T-helper 1 cell (primary cell): ENCODE results near the gene TLE4.
A peak's percentile ranks its signal among the peaks of the same experiment; 100 is the strongest.

Experiments used
- DNase-seq, 5 donors: peaks; one replicate each; pipeline ENCODE4 v3.0.0-alpha.2; 2012 to 2020

The TLE4 gene

GRCh38 chr9:79693750-79694149 is 122.0 kb downstream of the TLE4 start:
- DNase-seq: no peak

- DNase-seq: no peak
These were observed 122.4 kb downstream of the TLE4 start for GRCh38 chr9:79694208-79694607.

GRCh38 chr9:79694676-79695400 is 123.1 kb downstream of the TLE4 start:
- no peak for DNase-seq

GRCh38 chr9:79695531-79696175 is 123.9 kb downstream of the TLE4 start:
- peak in 1 of 5 donors; percentile 37 for DNase-seq

GRCh38 chr9:79698967-79699366 is 127.2 kb downstream of the TLE4 start:
- DNase-seq: no peak

GRCh38 chr9:79699479-79699878 is 127.7 kb downstream of the TLE4 start:
- no peak for DNase-seq

GRCh38 chr9:79700607-79701360 is 129.0 kb downstream of the TLE4 start:
- DNase-seq: no peak

- DNase-seq: no peak
These were observed 129.9 kb downstream of the TLE4 start for GRCh38 chr9:79701651-79702050.

- no peak for DNase-seq
These were observed 133.9 kb downstream of the TLE4 start for GRCh38 chr9:79705704-79706103.

- DNase-seq: no peak
These were observed 134.7 kb downstream of the TLE4 start for GRCh38 chr9:79706512-79706911.

GRCh38 chr9:79707589-79707988 is 135.8 kb downstream of the TLE4 start:
- DNase-seq: peak in 1 of 5 donors; percentile 12

- no peak for DNase-seq
These were observed 136.8 kb downstream of the TLE4 start for GRCh38 chr9:79708541-79708940.

- DNase-seq: no peak
These were observed 138.2 kb downstream of the TLE4 start for GRCh38 chr9:79709743-79710674.

- DNase-seq: no peak
These were observed 140.1 kb downstream of the TLE4 start for GRCh38 chr9:79711874-79712273.

GRCh38 chr9:79719021-79719420 is 147.3 kb downstream of the TLE4 start:
- DNase-seq: no peak

- no peak for DNase-seq
These were observed 148.2 kb downstream of the TLE4 start for GRCh38 chr9:79719989-79720388.

GRCh38 chr9:79731171-79731890 is 159.6 kb downstream of the TLE4 start:
- DNase-seq: peak in 1 of 5 donors; percentile 42

GRCh38 chr9:79735023-79735779 is 163.4 kb downstream of the TLE4 start:
- DNase-seq: no peak

GRCh38 chr9:79736051-79736450 is 164.3 kb downstream of the TLE4 start:
- no peak for DNase-seq

- DNase-seq: no peak
These were observed 169.6 kb downstream of the TLE4 start for GRCh38 chr9:79741381-79741780.

- no peak for DNase-seq
These were observed 170.5 kb downstream of the TLE4 start for GRCh38 chr9:79742110-79742721.
